GM18870 (cell line): ENCODE data around the gene INPP5A.

Source experiments
- ATAC-seq: cut with Tn5 transposase; IDR thresholded peaks from one replicate; pipeline ENCODE4 v1.9.1; 2021; ENCODE audit warnings: moderate library complexity; ENCODE audit not compliant: unreplicated experiment

Gene INPP5A

DNA sequence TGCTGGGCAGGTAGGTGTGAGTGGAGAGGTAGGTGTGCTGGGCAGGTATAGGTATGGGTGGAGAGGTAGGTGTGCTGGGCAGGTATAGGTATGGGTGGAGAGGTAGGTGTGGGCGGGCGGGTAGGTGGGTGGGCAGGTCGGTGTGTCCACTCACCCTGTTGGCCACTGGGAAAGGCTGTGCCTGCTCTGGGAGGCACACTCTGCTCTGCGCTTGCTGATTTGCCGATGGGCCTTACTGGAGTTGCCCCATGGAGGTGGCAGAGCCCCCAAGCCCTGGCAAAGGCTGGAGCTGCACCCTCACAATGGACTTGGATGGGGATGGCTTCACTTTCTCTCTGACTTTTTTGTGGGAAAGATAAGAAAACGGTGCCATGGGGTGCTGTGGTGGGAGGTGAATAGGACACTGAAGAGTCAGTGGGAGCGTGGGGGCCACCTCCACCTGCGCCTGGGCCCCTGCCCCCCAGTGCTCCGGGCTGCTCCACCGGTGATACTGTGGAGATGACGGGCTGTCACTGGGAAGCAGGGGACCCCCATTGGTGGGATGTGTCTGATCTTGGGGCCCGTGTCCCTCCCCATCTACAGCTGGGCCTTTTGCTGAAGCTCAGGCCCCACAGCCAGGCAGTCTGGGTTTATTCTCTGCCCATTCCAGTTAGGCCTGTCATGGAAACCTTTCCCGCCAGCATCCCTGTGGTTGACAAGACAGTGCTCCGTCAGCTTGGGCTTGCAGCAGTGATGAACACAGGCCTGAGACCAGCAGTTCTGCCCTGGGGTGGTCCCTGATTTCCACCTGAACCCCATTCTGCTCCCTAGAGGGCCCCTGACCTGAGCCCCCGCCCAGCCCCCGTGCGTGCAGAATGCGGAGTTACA, 173.4 kb downstream of the INPP5A start:
- ATAC-seq, result no peak

DNA sequence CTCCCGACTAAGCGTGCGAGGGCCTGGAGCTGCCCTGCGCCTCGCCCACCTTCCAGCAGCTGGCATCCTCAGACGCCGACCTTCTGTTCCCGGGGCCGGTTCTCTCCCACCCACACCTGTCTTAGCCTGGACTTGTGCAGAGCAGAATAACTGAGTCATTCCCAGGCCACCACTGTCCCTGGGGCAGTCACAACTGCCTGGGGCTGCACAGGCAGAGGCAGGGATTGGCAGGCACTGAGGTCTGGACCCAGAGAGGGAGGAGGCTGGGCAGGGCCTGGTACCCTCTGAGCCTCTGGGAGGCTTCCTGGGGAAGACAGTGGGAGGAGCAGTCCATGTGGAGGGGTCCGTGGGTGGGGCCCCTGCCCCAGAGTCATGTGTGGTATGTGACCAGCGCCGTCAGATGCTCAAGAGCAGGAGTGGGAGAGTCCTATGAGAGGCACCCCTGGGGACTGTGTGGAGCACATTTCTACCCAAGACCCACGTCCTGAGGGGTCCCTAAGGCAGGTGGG, 174.1 kb downstream of the INPP5A start:
- ATAC-seq, result no peak

DNA sequence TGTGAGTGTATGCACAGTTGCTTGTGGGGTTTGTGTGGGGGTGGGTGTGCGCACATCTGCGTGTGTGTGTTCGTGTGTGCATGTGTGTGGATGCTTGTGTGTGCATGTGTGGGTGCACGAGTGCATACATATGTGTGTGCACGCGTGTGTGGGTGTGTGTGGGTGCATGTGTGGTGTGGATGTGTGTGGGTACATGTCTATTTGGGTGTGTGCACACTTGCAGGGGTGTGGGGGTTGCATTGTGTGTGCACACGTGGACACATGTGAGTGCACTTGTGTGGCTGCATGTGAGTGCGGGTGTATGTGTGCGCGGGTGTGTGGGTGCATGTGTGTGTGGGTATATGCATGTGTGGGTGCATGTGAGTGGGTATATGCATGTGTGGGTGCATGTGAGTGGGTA, 174.7 kb downstream of the INPP5A start:
- no peak for ATAC-seq

DNA sequence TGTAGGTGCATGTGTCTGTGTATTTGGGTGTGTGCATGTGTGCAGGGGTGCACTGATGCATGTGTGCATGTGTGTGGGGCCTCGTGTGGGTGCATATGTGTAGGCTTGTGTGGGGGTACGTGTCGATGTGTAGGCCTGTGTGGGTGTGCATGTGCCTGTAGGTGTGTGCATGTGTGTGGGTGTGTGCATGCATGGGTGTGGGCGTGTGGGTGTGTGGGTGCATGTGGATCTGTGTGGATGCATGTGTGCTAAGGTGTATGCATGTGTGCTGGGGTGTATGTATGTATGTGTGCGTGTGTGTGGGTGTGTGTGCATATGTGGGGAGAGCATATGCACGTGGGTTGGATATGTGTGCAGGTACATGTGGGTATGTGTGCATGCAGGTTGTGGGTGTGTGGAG, 175.2 kb downstream of the INPP5A start:
- ATAC-seq, result no peak

DNA sequence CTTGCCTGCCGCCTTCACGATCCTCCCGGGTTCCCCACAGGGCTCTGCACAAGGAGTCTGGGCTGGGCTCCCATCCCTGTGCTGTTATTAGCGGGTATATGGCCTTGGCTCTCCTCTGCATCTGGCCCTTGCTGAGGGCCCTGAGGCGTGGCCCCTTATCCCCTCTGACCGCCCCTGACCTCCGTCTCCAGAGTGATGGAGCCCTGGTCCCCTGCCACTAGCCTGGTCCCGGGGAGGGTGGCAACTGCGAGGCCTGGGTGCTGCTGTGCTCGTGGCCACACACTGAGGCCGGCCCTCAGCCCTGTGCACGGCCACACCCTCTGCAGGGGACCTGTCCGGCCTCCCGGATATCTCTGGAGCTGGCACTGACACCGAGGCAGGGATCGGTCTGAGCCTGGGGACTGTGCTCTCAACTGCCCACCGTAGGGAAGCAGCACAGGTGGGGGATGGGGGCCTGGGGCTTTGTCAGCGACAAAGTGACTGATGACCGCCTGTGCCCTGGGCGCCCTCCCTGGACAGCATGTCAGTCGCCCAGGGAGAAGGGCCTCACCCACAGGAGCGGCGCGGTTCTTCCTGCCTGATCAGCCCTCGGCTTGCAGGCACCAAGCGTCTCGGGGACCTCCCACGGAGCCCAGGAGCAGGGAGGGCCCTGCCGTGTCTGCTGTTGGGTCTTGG, 176.0 kb downstream of the INPP5A start:
- no peak for ATAC-seq

DNA sequence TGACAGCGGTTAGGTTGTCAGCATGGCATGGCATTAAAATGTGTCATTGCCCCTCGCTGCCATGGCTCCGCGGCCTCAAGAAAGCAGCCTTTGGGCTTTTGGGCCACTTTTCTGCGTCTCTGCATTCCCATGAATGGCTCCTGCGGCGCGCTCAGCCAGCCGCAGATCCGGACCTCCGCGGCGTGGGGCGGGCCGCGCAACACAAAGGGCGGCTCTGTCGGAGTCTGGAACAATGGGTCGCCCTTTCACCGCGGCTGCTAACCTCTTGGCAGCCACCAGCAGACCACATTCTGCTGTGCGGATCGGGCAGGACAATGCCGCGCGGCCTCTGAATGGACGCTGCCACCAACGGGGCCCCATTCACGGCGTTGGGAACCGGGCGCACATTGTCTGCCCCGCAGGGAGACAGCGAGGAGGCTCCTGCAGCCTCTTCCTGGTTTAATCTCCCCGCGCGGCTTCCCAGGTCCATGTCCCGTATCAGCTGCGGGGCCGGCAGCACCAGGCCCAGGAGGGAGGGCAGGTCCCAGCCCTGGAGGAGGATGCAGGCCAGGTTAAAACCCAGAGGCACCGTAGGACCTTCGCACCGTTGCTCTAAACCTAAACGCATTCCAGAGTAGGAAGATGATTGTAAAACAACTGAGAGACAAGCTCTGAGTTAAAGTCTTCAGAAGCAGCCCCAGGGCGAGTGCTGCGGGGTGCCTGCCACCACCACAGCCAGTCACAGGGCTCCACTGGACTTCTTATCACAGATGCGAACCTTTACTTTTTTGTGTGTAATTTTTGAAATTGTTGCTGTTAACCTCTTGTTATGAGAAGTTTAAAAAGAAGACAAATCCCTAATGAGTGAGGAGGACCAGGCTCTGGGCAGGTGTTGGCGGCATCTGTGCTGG, 176.8 kb downstream of the INPP5A start:
- ATAC-seq, result no peak

DNA sequence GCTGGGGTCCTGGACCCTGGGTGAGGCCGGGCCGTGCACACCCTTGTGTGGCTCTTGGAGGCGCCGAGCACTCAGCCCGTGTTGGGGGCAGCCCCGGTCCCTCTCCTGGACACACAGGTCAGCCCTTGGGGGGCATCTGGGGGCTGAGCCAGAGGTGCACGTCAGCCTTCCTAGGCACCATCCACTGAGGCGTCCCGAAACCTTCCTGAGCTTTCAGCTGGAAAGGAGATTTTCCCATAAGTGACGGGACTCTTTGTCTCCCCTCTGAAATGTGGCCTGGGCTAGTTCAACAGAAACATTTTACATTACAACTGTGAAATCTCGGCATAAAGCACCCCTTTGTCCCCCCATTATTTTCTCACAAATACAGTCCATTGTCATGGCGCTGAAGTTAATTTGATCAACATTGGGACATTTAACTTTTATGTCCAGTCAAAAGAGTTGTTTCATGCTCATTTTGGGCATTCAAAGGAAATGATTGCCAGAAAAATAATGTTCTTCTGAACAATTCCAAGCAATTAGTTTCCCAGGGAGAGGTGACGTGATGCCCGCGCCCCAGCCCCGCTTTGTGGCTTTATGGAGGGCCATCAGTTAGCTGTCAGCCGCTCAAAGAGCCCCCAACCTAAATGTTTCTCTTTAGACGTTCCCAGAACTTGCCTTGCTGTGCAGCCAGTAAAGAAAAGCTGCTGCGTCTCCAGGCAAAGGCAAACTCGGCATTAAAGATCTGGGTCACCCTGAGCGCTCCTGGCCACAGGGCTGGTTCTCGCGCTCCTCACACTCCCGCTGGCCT, 177.6 kb downstream of the INPP5A start:
- no peak for ATAC-seq

DNA sequence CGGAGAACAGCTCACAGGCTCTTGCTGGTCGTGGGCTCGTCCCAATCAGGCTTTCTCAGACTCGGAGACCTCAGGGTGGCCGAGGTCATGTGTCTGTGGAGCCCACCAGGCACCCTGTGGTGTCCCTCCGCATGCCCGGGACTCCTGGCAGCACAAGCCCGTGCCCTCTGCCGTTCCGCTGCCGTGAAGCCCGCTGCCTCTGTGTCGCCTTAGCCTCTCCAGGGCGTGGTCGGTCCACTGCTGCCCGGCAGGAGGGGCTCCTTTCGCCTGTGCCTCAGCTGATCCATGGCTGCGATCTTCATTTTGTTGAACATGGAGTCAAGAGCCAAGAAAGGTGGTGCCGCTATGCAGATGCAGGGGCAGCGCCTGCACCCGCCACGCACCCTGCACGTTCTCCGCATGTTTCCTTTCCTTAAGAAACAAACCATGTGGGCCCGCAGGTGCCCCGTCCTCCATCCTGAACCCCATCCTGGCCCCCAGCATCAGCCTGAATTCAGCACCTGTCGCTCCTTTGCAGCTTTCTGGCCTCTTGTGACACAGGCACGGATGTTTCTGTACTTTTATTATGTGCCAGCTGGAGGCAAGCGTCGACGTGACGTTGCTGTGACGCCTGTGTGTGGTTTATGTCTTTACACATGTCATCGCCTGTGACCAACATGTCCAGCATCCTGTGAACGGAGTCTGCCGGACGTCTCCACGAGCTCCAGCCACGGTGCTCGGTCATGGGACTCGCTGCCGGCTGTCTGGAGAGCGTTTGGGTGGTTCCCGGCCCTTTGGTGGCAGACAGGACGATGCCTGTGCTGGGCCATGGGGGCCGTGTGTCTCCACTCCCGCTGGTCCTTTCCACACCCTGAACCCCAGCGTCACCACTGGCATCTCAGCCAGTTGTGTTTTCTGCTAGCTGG, 178.4 kb downstream of the INPP5A start:
- ATAC-seq, result no peak

DNA sequence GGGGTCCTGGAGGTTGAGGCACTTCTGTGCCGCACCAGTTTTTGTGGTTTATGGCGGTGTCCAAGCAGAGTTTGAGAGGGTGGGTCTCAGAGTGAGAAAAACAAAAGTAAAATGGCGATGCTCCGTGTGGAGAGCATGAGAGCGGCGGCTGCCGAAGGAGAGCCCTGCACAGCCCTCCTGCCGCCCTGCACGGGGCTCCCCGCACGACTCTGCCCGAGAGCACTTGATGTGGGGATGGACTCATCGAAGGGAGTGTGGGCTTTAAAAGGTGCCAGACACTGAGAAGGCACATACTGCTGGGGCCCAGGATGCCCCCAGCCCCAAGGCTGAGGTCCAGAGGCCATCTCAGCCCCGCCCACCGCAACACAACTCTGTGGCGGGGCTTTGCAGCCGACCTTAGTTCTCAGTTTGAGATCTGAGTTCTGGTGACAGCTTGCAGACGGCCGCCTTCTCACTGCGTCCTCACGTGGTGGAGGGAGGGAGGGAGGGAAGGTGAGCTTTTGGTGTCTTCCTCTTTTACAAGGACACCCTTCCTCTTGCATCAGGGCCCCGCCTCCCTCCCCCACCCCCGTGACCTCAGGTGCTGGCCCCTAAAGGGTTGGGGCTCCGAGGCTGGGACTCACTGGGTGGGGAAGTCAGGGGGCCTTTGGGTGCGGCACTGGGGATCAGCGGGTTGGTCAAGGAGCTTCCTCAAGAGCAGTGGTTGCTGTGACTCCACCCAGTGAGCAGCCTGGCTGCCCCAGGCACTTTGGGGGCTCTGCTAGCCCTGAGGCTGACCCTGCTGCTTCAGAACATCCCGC, 179.3 kb downstream of the INPP5A start:
- no peak for ATAC-seq

DNA sequence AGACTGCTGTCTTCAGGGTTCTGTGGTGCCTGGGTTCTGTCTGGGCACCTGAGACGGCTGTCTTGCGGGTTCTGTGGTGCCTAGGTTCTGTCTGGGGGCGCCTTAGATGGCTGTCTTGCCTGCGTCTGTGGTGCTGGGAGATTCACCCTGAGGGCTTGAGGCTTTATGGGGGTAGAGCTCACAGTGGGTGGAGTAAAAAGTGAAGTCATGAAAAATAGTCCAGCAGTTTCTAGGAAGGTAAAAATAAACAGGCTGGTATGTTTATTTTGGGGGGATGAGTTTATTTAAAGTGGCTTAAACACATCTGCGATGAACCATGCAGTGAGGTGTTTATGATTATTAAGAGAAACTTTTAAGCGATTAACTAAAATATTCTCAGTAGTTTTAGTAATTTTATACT, 184.1 kb downstream of the INPP5A start:
- ATAC-seq, result no peak

DNA sequence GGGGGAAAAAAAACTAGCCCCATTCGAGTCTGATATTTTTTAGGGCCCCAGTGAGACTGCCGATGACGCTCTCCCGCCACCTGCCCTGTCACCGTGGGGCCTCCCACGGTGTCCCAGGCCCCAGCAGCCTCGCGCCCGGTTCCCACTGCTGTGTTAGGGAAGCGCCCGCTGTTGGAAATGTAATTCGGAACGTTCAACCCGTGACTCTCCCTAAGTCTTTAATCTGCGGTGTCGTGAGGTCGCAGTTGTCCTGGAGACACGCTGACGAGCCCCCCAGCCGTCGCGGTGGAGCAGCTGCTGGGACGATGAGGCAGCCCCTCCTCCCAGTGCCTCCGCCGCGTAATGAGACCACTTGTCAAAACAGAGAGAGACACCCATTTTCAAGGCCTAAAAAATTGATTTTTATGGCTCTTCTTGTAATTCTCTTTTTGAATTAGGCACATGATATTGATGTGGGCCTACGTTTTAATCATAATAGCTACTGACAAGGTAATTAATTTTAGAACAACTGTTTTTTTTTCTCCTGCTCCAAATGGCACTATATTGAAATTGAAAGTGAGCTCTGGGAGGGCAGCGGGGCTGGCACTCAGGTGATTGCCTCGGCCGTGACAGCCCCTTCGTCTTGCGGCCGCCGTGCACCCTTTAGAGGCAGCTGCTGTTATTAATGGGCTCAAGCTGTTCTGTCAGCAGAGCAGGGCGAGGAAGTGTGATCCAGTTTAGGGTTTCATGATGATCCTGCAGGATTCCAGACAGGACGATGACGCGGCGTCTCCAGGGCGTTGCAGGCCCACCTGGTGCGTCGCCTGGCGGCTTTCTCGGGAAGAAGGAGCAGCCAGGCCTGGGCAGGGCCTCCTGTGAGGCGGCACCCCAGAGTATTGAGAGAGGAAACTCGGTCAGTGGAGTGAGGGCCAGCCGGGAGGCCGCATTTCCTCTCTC, 185.1 kb downstream of the INPP5A start:
- no peak for ATAC-seq

DNA sequence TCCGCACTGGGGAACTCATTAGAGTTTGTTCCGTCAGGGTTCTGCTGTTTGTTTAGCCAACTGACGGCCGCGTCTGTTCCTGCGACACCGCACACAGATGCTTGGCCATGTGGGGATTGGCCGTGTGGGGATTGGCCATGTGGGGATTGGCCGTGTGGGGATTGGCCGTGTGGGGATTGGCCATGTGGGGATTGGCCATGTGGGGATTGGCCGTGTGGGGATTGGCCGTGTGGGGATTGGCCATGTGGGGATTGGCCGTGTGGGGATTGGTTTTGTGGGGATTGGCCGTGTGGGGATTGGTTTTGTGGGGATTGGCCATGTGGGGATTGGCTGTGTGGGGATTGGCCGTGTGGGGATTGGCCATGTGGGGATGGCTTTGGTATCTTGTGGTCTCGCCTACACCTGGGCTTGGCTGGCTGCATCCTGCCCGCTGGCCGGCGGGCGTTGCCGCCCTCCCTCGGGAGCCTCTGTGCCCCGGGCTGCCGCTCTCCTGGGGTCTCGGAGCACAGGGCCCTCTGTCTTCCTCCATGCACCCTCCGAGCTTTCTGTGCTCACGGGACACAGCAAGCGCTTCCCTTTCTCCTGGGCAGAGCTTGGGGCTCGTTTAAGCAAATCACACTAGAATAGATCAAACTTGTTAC, 185.9 kb downstream of the INPP5A start:
- ATAC-seq, result no peak

DNA sequence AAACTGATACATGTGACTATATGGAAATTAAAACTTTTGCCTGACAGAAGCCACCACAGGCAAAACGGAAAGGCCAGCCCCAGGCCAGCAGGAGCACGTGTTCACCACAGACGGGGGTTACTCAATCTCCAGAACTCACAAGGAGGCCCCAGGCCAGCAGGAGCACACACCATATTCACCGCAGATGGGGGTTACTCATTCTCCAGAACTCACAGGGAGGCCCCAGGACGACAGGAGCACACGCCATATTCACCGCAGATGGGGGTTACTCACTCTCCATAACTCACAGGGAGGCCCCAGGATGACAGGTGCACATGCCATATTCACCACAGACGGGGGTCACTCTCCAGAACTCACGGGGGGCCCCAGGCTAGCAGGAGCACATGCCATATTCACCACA, 186.9 kb downstream of the INPP5A start:
- no peak for ATAC-seq

DNA sequence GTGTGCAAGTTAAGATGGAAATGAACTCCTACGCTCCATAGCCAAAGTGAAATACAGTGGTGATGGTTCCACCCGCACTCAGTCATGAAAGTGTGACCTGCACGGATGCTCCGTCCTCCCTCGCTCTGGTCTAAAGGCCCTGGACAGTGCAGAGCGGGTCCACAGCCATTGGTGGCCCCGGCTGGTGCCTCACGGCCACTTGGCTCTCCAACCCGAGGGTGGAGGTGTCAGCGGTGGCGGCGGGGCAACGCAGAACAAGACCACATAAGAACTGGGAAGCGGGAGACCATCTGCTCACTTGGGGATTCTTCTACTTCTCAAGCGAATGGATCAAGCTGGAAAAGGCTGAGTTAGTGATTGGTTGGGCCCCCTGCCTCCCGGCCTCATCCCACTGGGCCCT, 187.6 kb downstream of the INPP5A start:
- no peak for ATAC-seq

DNA sequence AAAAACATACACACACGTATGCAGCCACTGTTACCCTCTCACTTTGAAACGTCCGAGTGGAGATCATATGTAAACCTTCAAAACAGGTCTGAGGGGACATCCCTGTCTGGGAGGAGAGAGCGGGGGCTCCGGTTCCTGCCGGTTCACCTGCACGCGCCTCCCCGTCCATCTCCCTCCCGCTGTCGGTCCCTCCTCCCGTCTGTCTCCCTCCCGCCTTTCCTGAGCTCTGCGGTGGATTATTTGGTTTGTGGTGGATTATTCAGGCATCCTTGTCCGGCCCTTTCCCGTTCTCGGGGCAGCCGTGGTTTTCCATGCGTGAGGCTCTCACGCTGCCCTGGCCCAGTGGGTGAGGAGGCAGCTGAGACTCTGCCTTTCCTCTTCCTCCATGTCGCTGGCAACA, 188.6 kb downstream of the INPP5A start:
- ATAC-seq, result no peak

DNA sequence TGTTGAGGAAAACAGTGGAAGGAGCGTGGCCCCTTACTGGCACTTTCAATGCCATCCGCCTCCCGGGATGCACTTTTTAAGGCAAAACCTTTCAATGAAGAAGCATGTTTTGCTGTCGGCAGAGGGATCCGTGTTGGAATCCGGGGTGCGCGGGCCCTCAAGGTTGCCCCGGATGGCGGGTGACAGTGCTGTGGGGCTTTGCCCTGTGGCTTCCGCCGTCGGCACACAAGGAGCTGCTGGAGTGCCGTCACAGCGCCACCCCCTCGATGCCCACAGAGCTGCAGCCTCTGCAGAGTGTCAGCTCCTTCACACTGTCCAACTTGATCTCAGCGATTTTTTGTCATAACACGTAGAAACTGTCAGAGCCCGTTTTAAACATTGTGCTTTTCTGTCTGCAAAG, 189.4 kb downstream of the INPP5A start:
- no peak for ATAC-seq

DNA sequence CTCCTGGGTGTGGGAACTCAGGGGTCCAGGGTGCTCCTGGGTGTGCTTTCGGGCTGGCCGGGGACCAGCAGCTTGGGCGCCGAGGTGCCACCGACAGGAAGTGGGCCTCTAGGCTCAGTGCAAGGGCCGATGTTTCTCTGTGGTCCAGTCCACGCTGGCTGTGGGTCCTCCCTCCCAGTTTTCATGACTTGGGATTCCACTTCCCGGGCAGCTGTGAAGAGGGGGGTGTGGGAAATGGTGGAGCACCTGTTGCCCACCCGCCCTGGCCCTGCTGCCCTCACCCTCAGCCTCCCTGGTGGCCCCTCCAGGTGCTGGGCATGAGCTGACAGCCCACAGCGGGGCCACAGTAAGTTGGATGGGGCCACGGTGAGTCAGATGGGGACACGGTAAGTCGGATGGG, 189.8 kb downstream of the INPP5A start:
- ATAC-seq, result no peak
